Neuronal stem cell (in vitro differentiated cells): ENCODE measurements around the gene TMC8.

Experiments
- DNase-seq: peaks from one replicate; pipeline ENCODE4 v3.0.0-alpha.2; 2013; ENCODE audit warnings: low spot score
- H2AFZ ChIP-seq: one replicate; pipeline ENCODE4 v1.6.1; 2013; ENCODE audit warnings: mild to moderate bottlenecking, low read length, inconsistent platforms
- H2AK5ac ChIP-seq: 2 replicates; pipeline ENCODE4 v1.6.1; 2013; ENCODE audit warnings: low read depth, mild to moderate bottlenecking, inconsistent platforms, low read length, moderate library complexity, mixed read lengths
- H2BK120ac ChIP-seq: 2 replicates; pipeline ENCODE4 v1.6.1; 2013; ENCODE audit warnings: low read depth, mild to moderate bottlenecking, inconsistent platforms, low read length, moderate library complexity, mixed read lengths
- H2BK12ac ChIP-seq: one replicate; pipeline ENCODE4 v1.6.1; 2013; ENCODE audit warnings: low read length, inconsistent platforms
- H2BK15ac ChIP-seq: 2 replicates; pipeline ENCODE4 v1.6.1; 2013; ENCODE audit warnings: mild to moderate bottlenecking, low read length, inconsistent platforms, mixed read lengths
- H2BK5ac ChIP-seq: one replicate; pipeline ENCODE4 v1.6.1; 2013; ENCODE audit warnings: inconsistent platforms, mild to moderate bottlenecking, low read length, moderate library complexity
- H3K14ac ChIP-seq: one replicate; pipeline ENCODE4 v1.6.1; 2013; ENCODE audit warnings: low read length, inconsistent platforms
- H3K18ac ChIP-seq: 2 replicates; pipeline ENCODE4 v1.6.1; 2013; ENCODE audit warnings: low read length, inconsistent platforms
- H3K23ac ChIP-seq: 2 replicates; pipeline ENCODE4 v1.6.1; 2013; ENCODE audit warnings: low read depth, mild to moderate bottlenecking, mixed read lengths, low read length, inconsistent platforms; ENCODE audit not compliant: poor library complexity
- H3K27ac ChIP-seq: replicated peaks from 3 replicates; pipeline ENCODE4 v1.5.1; 2013; ENCODE audit warnings: low read length, inconsistent platforms
- H3K27me3 ChIP-seq, 3 experiments: 2 replicates each; pipeline ENCODE4 v1.6.1; 2013; ENCODE audit warnings: low read length in 3 of 3, mild to moderate bottlenecking in 2 of 3, inconsistent platforms in 1 of 3, low read depth in 1 of 3, mixed read lengths in 1 of 3, moderate library complexity in 1 of 3; ENCODE audit not compliant: control insufficient read depth in 3 of 3, insufficient read depth in 3 of 3
- H3K36me3 ChIP-seq, 2 donors: replicated peaks in 1 of 2; 2 replicates each; pipeline ENCODE4 v1.6.1; 2013; ENCODE audit warnings: low read length in 2 of 2; ENCODE audit not compliant: control insufficient read depth in 2 of 2, insufficient read depth in 2 of 2
- H3K4ac ChIP-seq: 2 replicates; pipeline ENCODE4 v1.6.1; 2013; ENCODE audit warnings: inconsistent platforms, mild to moderate bottlenecking, low read length, moderate library complexity
- H3K4me1 ChIP-seq, 2 donors: 1 replicate in 1 of 2; 2 replicates in 1 of 2; pipeline ENCODE4 v1.6.1; 2013; ENCODE audit warnings: low read length in 2 of 2, low read depth in 1 of 2; ENCODE audit not compliant: control insufficient read depth in 2 of 2, insufficient read depth in 1 of 2
- H3K4me2 ChIP-seq: one replicate; pipeline ENCODE4 v1.6.1; 2013; ENCODE audit warnings: mild to moderate bottlenecking, low read length, inconsistent platforms; ENCODE audit not compliant: insufficient read depth, poor library complexity, severe bottlenecking
- H3K4me3 ChIP-seq, 2 donors: 2 replicates each; pipeline ENCODE4 v1.5.1; 2013; ENCODE audit warnings: low read length in 2 of 2, mild to moderate bottlenecking in 2 of 2, inconsistent platforms in 1 of 2, moderate library complexity in 1 of 2
- H3K79me1 ChIP-seq: one replicate; pipeline ENCODE4 v1.6.1; 2013; ENCODE audit warnings: low read depth, mild to moderate bottlenecking, inconsistent platforms, low read length, moderate library complexity
- H3K9ac ChIP-seq: one replicate; pipeline ENCODE4 v1.6.1; 2013; ENCODE audit warnings: mild to moderate bottlenecking, low read depth, low read length, inconsistent platforms; ENCODE audit not compliant: poor library complexity
- H3K9me3 ChIP-seq, 2 donors: replicated peaks in 1 of 2; 2 replicates each; pipeline versions ENCODE3 to v1.6.1; 2013; ENCODE audit warnings: low read length in 2 of 2, mild to moderate bottlenecking in 2 of 2, inconsistent platforms in 1 of 2, low read depth in 1 of 2, mixed read lengths in 1 of 2, moderate library complexity in 1 of 2; ENCODE audit not compliant: control insufficient read depth in 2 of 2, insufficient read depth in 1 of 2
- H4K8ac ChIP-seq: one replicate; pipeline ENCODE4 v1.6.1; 2013; ENCODE audit warnings: low read depth, mild to moderate bottlenecking, inconsistent platforms, low read length, moderate library complexity
- H4K91ac ChIP-seq: one replicate; pipeline ENCODE4 v1.6.1; 2013; ENCODE audit warnings: low read length, low read depth, mild to moderate bottlenecking, inconsistent platforms; ENCODE audit not compliant: poor library complexity
- WGBS, 2 donors: extraction: QIAGEN DNeasy Blood & Tissue Kit; methylation state at CpG; one replicate each; pipeline ENCODE4 v1.1.7; 2013; ENCODE audit warnings: missing lambda C conversion rate in 2 of 2, mixed read lengths in 1 of 2; ENCODE audit not compliant: insufficient read length in 2 of 2, insufficient replicate concordance in 1 of 2; ENCODE audit errors: extremely low coverage in 2 of 2; 5-methylcytosine and 5-hydroxymethylcytosine counted together

The TMC8 gene

GRCh38 chr17:78120537-78120936, 10.0 kb upstream of the TMC8 start:
- Histone ChIP-seq H3K4me2 (no peak overlapping the region), H3K18ac (no peak overlapping the region), H3K4ac (no peak overlapping the region), H4K8ac (no peak overlapping the region), H3K23ac (no peak overlapping the region), H2AFZ (no peak overlapping the region), H3K9me3 (no peaks in the 10 kb centered on the region), H3K27ac (no peak overlapping the region), H3K9ac (no peak overlapping the region), H3K14ac (no peak overlapping the region), H3K27me3 (no peaks in the 10 kb centered on the region), H3K4me3 (peak overlapping the region in 1 of 2 donors; percentile 28), H3K4me1 (no peaks in the 10 kb centered on the region), H2BK120ac (no peak overlapping the region), H4K91ac (no peak overlapping the region), H2BK15ac (no peak overlapping the region), H3K79me1 (peaks cover 4% of the 10 kb centered on the region), H2AK5ac (no peak overlapping the region), H3K36me3 (peaks cover 0 to 6% of the 10 kb centered on the region in 2 donors), H2BK5ac (no peak overlapping the region), H2BK12ac (no peak overlapping the region)
- DNase-seq = no peak
- WGBS, 2 donors = no CpG with 5 or more reads among the region's 13 CpGs

- Histone ChIP-seq H3K27me3 (no peaks in the 10 kb centered on the region), H3K4me1 (no peaks in the 10 kb centered on the region), H2BK5ac (no peak overlapping the region), H3K27ac (no peak overlapping the region), H3K9ac (peak overlapping the region; percentile 60), H3K36me3 (peaks cover 0 to 6% of the 10 kb centered on the region in 2 donors), H2AFZ (no peak overlapping the region), H3K79me1 (peaks cover 5% of the 10 kb centered on the region), H4K8ac (no peak overlapping the region), H2BK12ac (no peak overlapping the region), H3K9me3 (no peaks in the 10 kb centered on the region), H3K18ac (no peak overlapping the region), H2BK120ac (no peak overlapping the region), H3K23ac (no peak overlapping the region), H2BK15ac (no peak overlapping the region), H3K4ac (no peak overlapping the region), H2AK5ac (no peak overlapping the region), H3K14ac (no peak overlapping the region), H3K4me2 (no peak overlapping the region), H3K4me3 (no peak overlapping the region), H4K91ac (no peak overlapping the region)
- no peak for DNase-seq
- WGBS, 2 donors = no CpG with 5 or more reads among the region's 35 CpGs
These were observed 9.4 kb upstream of the TMC8 start for GRCh38 chr17:78120971-78121800.

- peak overlapping the region; percentile 60 for H3K9ac ChIP-seq
- H2AK5ac ChIP-seq = no peak overlapping the region
- no peak overlapping the region for H3K4me2 ChIP-seq
- H3K27me3 ChIP-seq = no peaks in the 10 kb centered on the region
- H2BK12ac ChIP-seq = no peak overlapping the region
- peaks cover 7% of the 10 kb centered on the region for H3K79me1 ChIP-seq
- no peak overlapping the region for H4K8ac ChIP-seq
- no peak overlapping the region for H3K27ac ChIP-seq
- no peak for DNase-seq
- no peak overlapping the region for H4K91ac ChIP-seq
- no peak overlapping the region for H3K4me3 ChIP-seq
- no peak overlapping the region for H3K18ac ChIP-seq
- no peaks in the 10 kb centered on the region for H3K9me3 ChIP-seq
- H2AFZ ChIP-seq = no peak overlapping the region
- H2BK5ac ChIP-seq = no peak overlapping the region
- no peak overlapping the region for H2BK120ac ChIP-seq
- peaks cover 0 to 6% of the 10 kb centered on the region in 2 donors for H3K36me3 ChIP-seq
- no peak overlapping the region for H3K4ac ChIP-seq
- H2BK15ac ChIP-seq = no peak overlapping the region
- H3K23ac ChIP-seq = no peak overlapping the region
- H3K14ac ChIP-seq = no peak overlapping the region
- no CpG with 5 or more reads among the region's 11 CpGs for WGBS, 2 donors
- H3K4me1 ChIP-seq = peaks cover 1 to 2% of the 10 kb centered on the region in 2 donors
These were observed 8.8 kb upstream of the TMC8 start for GRCh38 chr17:78121801-78122215.

- no CpG with 5 or more reads among the region's 23 CpGs for WGBS, 2 donors
- no peak overlapping the region for H3K23ac ChIP-seq
- H4K8ac ChIP-seq = no peak overlapping the region
- H3K27ac ChIP-seq = no peak overlapping the region
- peak overlapping the region; percentile 10 for H2BK12ac ChIP-seq
- H2BK120ac ChIP-seq = no peak overlapping the region
- H2AFZ ChIP-seq = no peak overlapping the region
- H3K4me2 ChIP-seq = no peak overlapping the region
- H3K14ac ChIP-seq = peak overlapping the region; percentile 44
- H2BK5ac ChIP-seq = no peak overlapping the region
- H3K36me3 ChIP-seq = peaks cover 0 to 6% of the 10 kb centered on the region in 2 donors
- no peak overlapping the region for H4K91ac ChIP-seq
- H3K18ac ChIP-seq = no peak overlapping the region
- H3K4me3 ChIP-seq = no peak overlapping the region
- H3K79me1 ChIP-seq = peaks cover 7% of the 10 kb centered on the region
- peaks cover 6 to 7% of the 10 kb centered on the region in 2 donors for H3K4me1 ChIP-seq
- H3K4ac ChIP-seq = no peak overlapping the region
- no peak for DNase-seq
- no peaks in the 10 kb centered on the region for H3K9me3 ChIP-seq
- no peak overlapping the region for H2BK15ac ChIP-seq
- no peak overlapping the region for H2AK5ac ChIP-seq
- no peaks in the 10 kb centered on the region for H3K27me3 ChIP-seq
- no peak overlapping the region for H3K9ac ChIP-seq
These were observed 8.2 kb upstream of the TMC8 start for GRCh38 chr17:78122216-78122930.
